Endodermal cell (in vitro differentiated cells): ENCODE measurements around the gene ALDH3B1. TPM values are rescaled to one million over a fixed set of nuclear protein-coding genes. Genes with fewer than 3 reads are reported as not detected.
"Not testable (repeated sequence)": the region's sequence is repeated elsewhere in the genome, so short reads cannot be mapped to it uniquely, and the experiment has no call there.

Experiments
- DNase-seq: peaks from one replicate; pipeline ENCODE4 v3.0.0-alpha.2; 2017
- H3K27ac ChIP-seq: 2 replicates; pipeline ENCODE4 v1.5.1; 2013; ENCODE audit warnings: mild to moderate bottlenecking, low read depth, low read length, moderate library complexity
- H3K27me3 ChIP-seq: 2 replicates; pipeline ENCODE4 v1.6.1; 2013; ENCODE audit warnings: mild to moderate bottlenecking, low read length, moderate library complexity; ENCODE audit not compliant: insufficient read depth, control insufficient read depth, poor library complexity, severe bottlenecking
- H3K36me3 ChIP-seq: 2 replicates; pipeline ENCODE4 v1.7.0; 2013; ENCODE audit warnings: mild to moderate bottlenecking, low read length, moderate library complexity; ENCODE audit not compliant: control insufficient read depth, insufficient read depth
- H3K4me1 ChIP-seq: one replicate; pipeline ENCODE4 v1.7.0; 2013; ENCODE audit warnings: low read length; ENCODE audit not compliant: control insufficient read depth, insufficient read depth
- H3K4me3 ChIP-seq: 2 replicates; pipeline ENCODE4 v1.5.1; 2013; ENCODE audit warnings: mild to moderate bottlenecking, low read length, moderate library complexity
- H3K9ac ChIP-seq: 2 replicates; pipeline ENCODE4 v1.6.1; 2013; ENCODE audit warnings: mild to moderate bottlenecking, low read length, moderate library complexity; ENCODE audit not compliant: poor library complexity, severe bottlenecking; ENCODE audit errors: extremely low read depth
- H3K9me3 ChIP-seq: 2 replicates; pipeline ENCODE4 v1.6.1; 2013; ENCODE audit warnings: mild to moderate bottlenecking, low read length, moderate library complexity; ENCODE audit not compliant: control insufficient read depth
- H3K27ac Mint-ChIP-seq: 2 replicates; pipeline ENCODE4 v1.8.0; 2020; ENCODE audit warnings: mixed read lengths
- H3K27me3 Mint-ChIP-seq: 2 replicates; pipeline ENCODE4 v1.8.0; 2021; ENCODE audit warnings: mild to moderate bottlenecking, mixed read lengths; ENCODE audit not compliant: insufficient read depth
- H3K36me3 Mint-ChIP-seq: 2 replicates; pipeline ENCODE4 v1.8.0; 2020; ENCODE audit warnings: low read depth, mixed read lengths
- H3K4me1 Mint-ChIP-seq: 2 replicates; pipeline ENCODE4 v1.8.0; 2020; ENCODE audit warnings: mixed read lengths
- H3K4me3 Mint-ChIP-seq: 2 replicates; pipeline ENCODE4 v1.8.0; 2020; ENCODE audit warnings: mild to moderate bottlenecking, moderate library complexity, mixed read lengths
- H3K9me3 Mint-ChIP-seq: 2 replicates; pipeline ENCODE4 v1.8.0; 2020; ENCODE audit warnings: mild to moderate bottlenecking, mixed read lengths
- CTCF ChIP-seq: fragments of 200-600 bp; sonication (generic); conservative IDR thresholded peaks from 2 replicates; pipeline ENCODE4 v1.5.0; 2021; ENCODE audit warnings: antibody characterized with exemption, mild to moderate bottlenecking
- WGBS, 2 experiments: methylation state at CpG; one replicate each; pipeline versions ENCODE4 v1.1.5 to v1.1.7; 2013; ENCODE audit warnings: missing lambda C conversion rate in 2 of 2, mixed read lengths in 1 of 2; ENCODE audit not compliant: insufficient coverage in 1 of 2, insufficient read length in 1 of 2; 5-methylcytosine and 5-hydroxymethylcytosine counted together
- total RNA-seq, 2 donors: library from RNA; stranded (reverse); fragmentation: NEBNext Ultra II Directional in 1 of 2; extraction: Animal tissue kit (Norgen Biotek cat#: 25700) in 1 of 2; gene quantifications; 2 replicates in 1 of 2; 3 replicates in 1 of 2; pipeline ENCODE4 v1.2.1, GENCODE V29; 2021

The ALDH3B1 gene
- total RNA-seq, 2 donors from 2014 or later = 0.11 TPM; not detected in 1

GRCh38 chr11:67990546-67991346 is 19.4 kb upstream of the ALDH3B1 start:
- H3K4me1 Mint-ChIP-seq, H3K27ac ChIP-seq, H3K36me3 ChIP-seq, H3K27ac Mint-ChIP-seq, H3K9ac ChIP-seq, H3K27me3 ChIP-seq, H3K36me3 Mint-ChIP-seq, H3K9me3 ChIP-seq, H3K9me3 Mint-ChIP-seq, H3K4me1 ChIP-seq, H3K4me3 ChIP-seq: not testable (repeated sequence)
- WGBS, 2 experiments = 19 to 57% methylated on average over 6 to 45 of the region's 58 CpGs
- peaks cover 19% of the 10 kb centered on the region for H3K27me3 Mint-ChIP-seq
- peak; percentile 88 for DNase-seq
- peak overlapping the region; percentile 53 for H3K4me3 Mint-ChIP-seq

- H3K4me1 ChIP-seq, H3K9ac ChIP-seq, H3K9me3 Mint-ChIP-seq, H3K36me3 Mint-ChIP-seq, H3K36me3 ChIP-seq, H3K27ac Mint-ChIP-seq, H3K27ac ChIP-seq, H3K4me3 ChIP-seq, H3K27me3 ChIP-seq, H3K4me1 Mint-ChIP-seq, H3K9me3 ChIP-seq: not testable (repeated sequence)
- Mint-ChIP-seq H3K27me3 (peaks cover 19% of the 10 kb centered on the region), H3K4me3 (peak overlapping the region; percentile 53)
- WGBS, 2 experiments = 12 to 47% methylated on average over 3 to 64 of the region's 70 CpGs
- TF ChIP-seq CTCF = peak; percentile 50
- DNase-seq = peak; percentile 55
Observed at GRCh38 chr11:67991347-67992121, 18.6 kb upstream of the ALDH3B1 start.

- H3K27ac Mint-ChIP-seq, H3K27me3 ChIP-seq, H3K9me3 ChIP-seq, H3K9me3 Mint-ChIP-seq, H3K4me3 Mint-ChIP-seq, H3K4me1 ChIP-seq, H3K27ac ChIP-seq, H3K4me1 Mint-ChIP-seq, H3K9ac ChIP-seq, H3K4me3 ChIP-seq, H3K36me3 ChIP-seq, H3K36me3 Mint-ChIP-seq: not testable (repeated sequence)
- peak; percentile 80 for TF ChIP-seq CTCF
- H3K27me3 Mint-ChIP-seq = peaks cover 18% of the 10 kb centered on the region
- WGBS, 2 experiments = 41 to 67% methylated on average over 2 to 12 of the region's 12 CpGs
- peak; percentile 87 for DNase-seq
Observed at GRCh38 chr11:67993821-67994220, 16.3 kb upstream of the ALDH3B1 start.

- not testable (repeated sequence) for H3K4me3 Mint-ChIP-seq, H3K27me3 ChIP-seq, H3K27ac ChIP-seq, H3K36me3 Mint-ChIP-seq, H3K4me3 ChIP-seq, H3K4me1 ChIP-seq, H3K4me1 Mint-ChIP-seq, H3K27ac Mint-ChIP-seq, H3K36me3 ChIP-seq, H3K9me3 ChIP-seq, H3K9ac ChIP-seq, H3K9me3 Mint-ChIP-seq
- DNase-seq = peak; percentile 28
- H3K27me3 Mint-ChIP-seq = peaks cover 16% of the 10 kb centered on the region
- WGBS, 2 experiments = 89 to 100% methylated on average over 3 to 5 of the region's 5 CpGs
Observed at GRCh38 chr11:67994387-67994786, 15.7 kb upstream of the ALDH3B1 start.

- H3K36me3 ChIP-seq, H3K36me3 Mint-ChIP-seq, H3K4me3 ChIP-seq, H3K4me1 Mint-ChIP-seq, H3K9me3 ChIP-seq, H3K4me1 ChIP-seq, H3K9ac ChIP-seq, H3K4me3 Mint-ChIP-seq, DNase-seq, H3K27me3 ChIP-seq, H3K27ac Mint-ChIP-seq, H3K27ac ChIP-seq, H3K9me3 Mint-ChIP-seq: not testable (repeated sequence)
- H3K27me3 Mint-ChIP-seq = peaks cover 10% of the 10 kb centered on the region
- 87 to 100% methylated on average over 2 to 3 of the region's 3 CpGs for WGBS, 2 experiments
Observed at GRCh38 chr11:67995129-67995528, 15.0 kb upstream of the ALDH3B1 start.
